GM21528 (cell line): Measurements from ENCODE around the gene KCNK10.

Source experiments
- ATAC-seq: cut with Tn5 transposase; IDR thresholded peaks from one replicate; pipeline ENCODE4 v1.9.1; 2021; ENCODE audit warnings: mild to moderate bottlenecking, moderate library complexity; ENCODE audit not compliant: unreplicated experiment, low FRiP score

Gene KCNK10

DNA sequence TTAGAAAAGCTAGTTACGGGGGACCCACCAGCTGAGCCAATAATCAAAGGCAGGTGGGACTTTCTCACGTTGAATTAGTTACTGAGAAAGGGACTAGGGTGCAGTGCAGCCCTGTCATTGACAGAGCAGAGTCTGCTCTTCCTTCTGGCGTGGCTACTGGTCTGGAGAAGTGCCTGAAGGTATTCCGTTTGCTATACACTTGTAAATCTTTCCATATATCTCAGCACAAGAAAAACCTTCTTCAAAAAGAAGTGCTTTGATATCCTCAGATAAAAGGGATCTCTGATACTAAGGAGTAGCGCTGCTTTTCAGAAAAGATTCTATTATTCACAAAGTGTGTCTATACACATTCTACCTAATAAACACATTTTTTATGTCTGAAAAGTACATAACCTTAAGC is 91.5 kb downstream of the KCNK10 start:
- ATAC-seq = no peak

- no peak for ATAC-seq
Measured at GRCh38 chr14:88229428-88229827, 93.6 kb downstream of the KCNK10 start.

GRCh38 chr14:88228522-88229236 is 94.4 kb downstream of the KCNK10 start:
- no peak for ATAC-seq

DNA sequence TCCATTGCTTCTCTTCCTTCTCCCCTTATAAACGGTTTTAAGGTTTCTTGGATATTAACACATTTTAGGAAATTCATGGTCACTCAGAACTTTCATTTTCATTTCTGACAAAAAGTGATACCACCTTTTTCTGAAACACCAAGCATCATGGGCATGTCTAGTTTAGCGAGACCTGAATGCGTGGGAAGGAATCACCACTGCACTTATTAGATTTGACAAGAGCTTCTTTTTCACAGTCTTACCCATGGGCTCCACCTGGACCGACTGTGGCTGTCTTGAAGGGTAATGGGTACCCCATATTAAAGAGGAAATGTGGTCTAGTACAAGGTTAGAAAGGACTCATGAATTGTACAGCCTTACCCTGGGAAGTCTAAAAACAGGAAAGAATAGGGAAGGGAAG is 95.4 kb downstream of the KCNK10 start:
- ATAC-seq = no peak

- ATAC-seq = no peak
Measured at GRCh38 chr14:88225721-88226120, 97.3 kb downstream of the KCNK10 start.

DNA sequence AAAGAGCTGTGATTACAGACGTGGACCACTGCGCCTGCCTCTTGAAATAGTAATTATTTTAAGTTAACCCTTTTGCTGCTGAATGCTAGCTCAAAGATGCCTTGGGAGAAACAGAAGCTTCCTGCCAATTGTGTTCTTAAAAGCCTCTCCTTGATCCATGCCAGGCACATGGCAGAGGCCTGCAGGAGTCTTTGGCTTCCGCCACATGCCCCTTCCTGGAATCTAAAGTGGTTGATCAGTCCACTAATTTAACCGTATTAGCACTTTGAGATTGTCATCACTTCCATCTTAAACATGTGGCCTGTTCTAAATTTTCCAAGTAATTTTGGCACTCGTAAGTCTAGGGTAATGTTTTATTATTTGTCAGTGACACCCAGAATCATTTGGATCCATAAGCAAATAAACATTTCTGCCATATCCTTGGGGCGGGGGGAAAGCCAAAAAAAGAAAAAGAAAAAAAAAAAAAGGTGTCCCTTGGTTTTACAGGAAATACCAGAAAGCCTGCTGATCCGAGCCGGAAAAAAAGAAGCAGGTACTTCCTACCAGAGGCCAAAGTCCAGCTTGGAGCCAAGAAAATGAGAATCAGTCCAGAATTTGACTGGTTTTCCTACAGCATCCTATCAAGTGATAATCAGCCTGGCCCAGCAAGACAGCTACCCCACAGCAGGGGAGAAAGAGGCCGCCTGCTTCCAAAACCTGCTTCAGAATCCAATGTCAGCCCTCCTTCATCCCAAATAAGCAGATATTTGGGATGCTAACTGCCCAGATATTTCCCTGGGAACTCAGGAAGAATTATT is 104.8 kb downstream of the KCNK10 start:
- ATAC-seq = no peak

DNA sequence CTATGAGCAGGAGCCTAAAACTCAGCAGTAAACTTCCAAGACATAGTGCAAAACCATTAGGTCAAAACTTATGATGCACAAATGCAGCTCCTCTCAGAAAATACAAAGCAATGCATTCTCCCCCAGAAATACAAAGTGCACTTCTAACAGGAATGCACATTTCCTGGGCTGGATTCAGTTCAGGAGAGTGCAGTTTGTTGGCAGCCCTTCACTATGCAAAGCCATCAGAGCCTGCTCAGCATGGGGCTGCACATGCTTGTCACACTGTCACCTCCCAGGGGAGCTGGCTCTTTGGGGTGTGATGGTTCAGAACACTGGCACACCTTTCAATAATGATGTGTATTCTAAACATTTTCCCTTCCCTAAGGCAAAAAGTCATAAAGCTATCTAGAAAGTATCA is 110.4 kb downstream of the KCNK10 start:
- no peak for ATAC-seq

GRCh38 chr14:88210426-88210825 is 112.6 kb downstream of the KCNK10 start:
- ATAC-seq = no peak

- ATAC-seq = peak; percentile 65
Measured at GRCh38 chr14:88209273-88209672, 113.8 kb downstream of the KCNK10 start.

GRCh38 chr14:88208858-88209257 is 114.2 kb downstream of the KCNK10 start:
- ATAC-seq = peak; percentile 34

GRCh38 chr14:88204221-88204620 is 118.8 kb downstream of the KCNK10 start:
- ATAC-seq = no peak

DNA sequence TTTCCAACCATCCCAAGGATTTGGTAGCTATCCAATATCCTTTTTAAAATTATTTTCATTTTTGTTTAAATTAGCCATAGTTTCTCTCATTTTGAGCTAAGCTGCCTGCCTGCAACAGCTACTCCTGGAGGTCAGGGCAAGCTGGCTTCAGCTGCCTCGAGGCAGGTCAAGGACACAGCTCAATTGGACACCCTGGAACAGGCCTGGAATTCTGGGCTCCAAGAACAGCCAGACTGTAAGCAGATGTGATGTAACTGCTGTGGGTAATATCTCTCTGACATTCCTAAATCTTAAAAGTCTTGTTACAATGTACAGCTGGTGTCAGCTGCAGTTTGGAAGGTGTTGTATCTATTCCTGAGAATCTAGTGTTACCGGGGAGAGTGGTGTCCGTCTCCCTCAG is 119.8 kb downstream of the KCNK10 start:
- ATAC-seq = no peak

DNA sequence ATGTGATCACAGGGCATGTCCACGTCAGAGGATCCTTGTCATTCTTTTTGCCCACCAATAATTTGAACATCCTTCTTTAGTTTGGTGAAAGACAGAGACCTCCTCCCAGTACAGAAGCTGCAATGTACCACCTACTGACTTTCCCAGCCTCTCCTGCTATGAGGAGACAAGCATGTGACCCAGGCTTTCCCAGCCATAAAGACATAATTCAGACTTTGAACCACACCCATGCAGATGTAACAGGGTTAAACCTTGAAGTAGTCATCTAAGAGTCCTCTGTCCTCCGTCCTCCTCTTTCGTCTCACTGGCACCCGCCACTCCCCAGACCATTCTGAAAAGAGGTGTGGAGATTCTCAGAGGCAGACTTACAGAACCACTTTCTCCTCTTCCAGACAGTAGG is 120.8 kb downstream of the KCNK10 start:
- no peak for ATAC-seq

DNA sequence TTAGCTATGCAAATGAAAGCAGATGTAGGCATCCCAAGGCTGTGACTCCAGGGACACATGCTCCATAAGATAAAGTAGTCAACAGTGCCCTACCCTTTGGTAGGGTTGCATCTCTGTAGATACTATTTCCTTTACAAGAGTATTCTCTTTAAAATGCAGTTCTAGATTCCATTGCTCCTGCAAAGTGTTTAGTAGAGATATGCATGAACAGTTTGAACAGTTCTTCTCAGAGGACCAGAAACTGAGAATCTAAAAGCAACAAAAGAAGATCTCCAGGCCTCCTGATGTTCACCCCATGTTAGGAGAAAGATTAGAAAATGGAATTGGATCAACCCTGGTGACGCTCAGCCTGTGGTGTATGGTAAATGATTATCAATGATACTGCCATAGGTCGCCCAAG is 121.2 kb downstream of the KCNK10 start:
- no peak for ATAC-seq

DNA sequence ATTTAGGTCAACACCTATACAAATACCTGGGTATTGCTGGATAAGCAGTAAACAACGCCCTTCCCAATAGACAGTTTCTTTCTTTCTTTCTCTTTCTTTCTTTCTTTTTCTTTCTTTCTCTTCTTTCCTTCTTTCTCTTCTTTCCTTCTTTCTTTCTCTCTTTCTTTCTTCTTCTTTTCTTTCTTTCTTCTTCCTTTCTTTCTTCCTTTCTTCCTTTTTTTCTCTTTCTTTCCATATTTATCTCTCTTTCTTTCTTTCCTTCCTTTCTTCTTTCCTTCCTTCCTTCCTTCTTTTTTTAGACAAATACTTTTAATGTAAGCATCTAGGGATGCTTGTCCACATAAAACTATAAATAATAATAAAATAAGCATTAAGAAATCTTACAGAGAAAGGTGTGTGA is 123.2 kb downstream of the KCNK10 start:
- no peak for ATAC-seq

DNA sequence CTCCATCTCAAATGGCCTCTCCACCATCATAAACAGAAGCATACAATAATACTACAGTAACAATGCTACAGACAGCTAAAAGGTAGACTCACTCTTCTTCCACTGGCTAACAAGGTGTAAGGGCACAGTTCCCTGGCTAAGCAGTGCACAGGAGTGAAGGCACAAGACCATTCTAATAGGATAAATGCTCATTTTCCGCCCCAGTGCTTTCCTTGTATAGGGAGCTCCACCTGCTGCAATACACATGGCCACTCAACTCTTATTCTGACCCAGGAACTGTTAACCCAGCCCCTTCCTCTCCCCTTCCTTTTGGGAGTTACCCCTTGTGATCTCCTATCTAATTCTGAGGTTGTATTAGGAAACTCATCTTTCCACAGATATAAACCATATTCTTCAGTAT is 124.6 kb downstream of the KCNK10 start:
- no peak for ATAC-seq

DNA sequence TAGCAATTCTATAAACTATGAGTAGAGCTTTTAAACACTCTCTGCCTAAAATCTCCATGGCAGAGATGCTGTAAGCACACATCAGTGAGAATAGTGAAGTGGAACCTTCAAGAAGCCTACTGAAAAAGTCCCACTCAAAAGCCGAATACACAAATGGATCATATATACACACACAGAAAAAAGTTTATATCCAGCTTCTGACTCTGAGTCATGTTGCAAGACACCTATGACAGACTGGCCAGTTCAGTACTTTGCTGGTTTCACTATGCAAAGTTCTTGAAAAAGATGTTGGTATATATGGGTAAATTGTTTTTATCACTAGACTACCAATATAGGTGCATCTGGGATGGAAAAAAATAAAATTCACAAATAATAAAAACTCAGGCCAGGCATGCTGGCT is 126.1 kb downstream of the KCNK10 start:
- ATAC-seq = peak; percentile 73

DNA sequence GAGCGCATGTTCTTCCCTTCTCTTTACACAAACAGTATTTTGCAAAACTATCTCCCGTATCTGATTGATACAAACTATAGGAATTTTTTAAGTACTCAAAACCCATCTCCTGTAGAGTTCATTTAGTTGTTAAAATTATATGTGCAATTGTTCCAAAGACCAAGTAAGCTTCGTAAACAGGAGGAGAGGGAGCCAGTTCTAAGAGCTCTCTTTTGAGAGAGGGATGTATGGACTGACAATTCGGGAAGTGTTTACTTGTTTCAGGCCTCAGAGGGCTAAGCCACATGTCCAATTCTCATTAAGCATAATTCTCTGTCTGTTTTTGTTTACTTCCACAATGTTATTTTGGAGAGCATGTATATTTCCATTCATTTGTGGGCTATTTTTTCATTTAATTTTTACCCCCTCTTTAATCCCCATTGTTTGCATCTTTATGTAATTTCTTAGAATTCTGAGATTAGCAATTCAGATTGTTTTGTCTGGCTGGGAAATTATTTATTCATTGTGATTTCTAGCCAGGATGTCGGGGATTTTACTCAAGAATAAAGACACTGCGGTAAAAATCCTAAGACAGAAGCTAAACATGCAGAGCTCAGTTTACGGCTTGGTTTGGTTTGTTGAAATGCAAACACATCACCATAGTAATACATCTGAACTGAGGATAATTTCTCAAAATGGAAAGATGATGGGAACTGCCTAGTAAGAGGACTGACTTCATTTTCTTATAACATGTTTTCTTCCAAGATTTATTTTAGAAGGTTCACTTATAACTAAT is 126.8 kb downstream of the KCNK10 start:
- no peak for ATAC-seq

DNA sequence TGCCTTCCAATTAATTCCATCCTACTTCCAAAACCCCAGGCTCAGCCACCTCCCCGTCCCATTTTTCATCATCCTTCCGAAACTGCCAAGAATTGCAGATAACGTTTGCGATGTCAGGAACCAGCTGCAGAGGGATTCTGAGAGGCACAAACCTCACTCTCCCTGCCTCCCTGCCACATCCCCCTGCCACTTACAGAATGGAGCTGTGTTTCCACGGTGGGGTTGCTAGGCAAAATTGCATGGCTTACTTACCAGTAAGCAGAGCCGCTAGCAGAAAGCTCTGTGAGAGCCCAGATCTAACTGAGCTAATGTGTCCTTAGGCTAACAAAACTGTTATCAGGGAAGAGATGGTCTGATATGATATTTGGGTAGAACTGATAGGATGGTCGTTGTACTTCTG is 127.4 kb downstream of the KCNK10 start:
- ATAC-seq = no peak

DNA sequence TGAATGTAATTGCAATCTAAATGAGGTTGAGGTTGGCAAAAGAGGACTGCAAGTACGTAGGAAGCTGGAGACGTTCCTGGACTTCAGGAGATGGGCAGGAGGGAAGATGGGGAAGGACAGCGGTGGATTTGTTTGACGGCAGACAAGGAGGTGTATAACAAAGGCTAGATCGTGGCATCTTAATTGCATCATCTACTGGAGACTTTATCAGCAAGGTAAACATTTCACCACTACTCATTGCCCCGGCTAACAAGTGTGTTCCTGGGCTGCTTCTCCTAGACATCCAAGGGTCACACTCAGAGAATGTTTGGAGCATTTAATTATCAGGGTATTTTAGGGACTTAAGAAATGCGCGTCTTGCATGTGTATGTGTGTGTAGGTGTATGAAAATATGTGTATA is 128.5 kb downstream of the KCNK10 start:
- ATAC-seq = no peak

DNA sequence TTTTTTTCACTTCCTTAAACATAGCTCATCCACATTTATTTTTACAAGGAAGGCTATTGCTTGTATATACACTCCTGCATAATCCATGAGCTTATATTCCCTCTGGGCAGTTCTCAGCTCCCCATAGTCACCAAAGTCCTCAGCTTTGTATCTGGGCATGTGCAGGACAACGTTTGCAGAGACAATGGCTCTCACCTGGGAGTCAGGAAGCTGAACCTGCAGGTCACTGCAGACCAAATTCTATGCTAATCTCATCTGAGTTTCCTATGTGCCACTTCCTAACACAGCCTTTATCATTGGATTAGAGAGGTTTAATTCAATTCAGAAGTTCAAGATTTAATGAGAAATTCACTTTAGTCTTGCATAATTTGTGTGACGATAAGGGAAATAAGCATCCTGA is 131.5 kb downstream of the KCNK10 start:
- ATAC-seq = no peak
